ENCODE measurements around the gene TAF4. TPM values are rescaled to one million over a fixed set of nuclear protein-coding genes. Genes with fewer than 3 reads are reported as not detected.

TAF4 gene
- total RNA-seq, 1 donor from 2014 or later, result 20.0 TPM

DNA sequence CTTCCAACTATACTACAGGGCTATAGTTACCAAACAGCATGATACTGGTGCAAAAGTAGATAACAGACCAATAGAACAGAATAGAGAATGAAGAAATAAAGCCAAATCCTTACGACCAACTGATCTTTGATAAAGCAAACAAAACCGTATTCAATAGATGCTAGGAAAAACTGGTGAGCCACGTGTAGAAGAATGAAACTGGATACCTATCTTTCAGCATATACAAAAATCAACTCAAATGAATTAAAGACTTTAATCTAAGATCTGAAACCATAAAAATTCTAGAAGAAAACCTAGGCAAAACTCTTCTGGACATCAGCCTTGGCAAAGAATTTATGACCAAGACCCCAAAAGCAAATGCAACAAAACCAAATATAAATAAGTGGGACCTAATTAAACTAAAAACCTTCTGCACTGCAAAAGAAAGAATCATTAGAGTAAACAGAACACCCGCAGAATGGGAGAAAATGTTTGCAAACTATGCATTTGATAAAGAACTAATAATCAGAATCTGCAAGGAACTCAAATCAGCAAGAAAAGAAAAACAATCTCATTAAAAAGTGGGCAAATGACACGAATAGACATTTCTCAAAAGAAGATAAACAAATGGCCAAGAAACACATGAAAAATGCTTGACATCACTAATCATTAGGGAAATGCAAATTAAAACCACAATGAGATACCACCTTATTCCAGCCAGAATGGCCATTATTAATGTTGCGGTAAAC, 109.8 kb downstream of the TAF4 start:
- no peak for DNase-seq
- H3K27ac Mint-ChIP-seq (ENCODE audit: unreplicated experiment), result no peak overlapping the region
- H3K9me3 Mint-ChIP-seq (ENCODE audit: unreplicated experiment), result peaks cover 3% of the 10 kb centered on the region
- H3K36me3 Mint-ChIP-seq (ENCODE audit: unreplicated experiment), result peaks cover 4% of the 10 kb centered on the region
- H3K27me3 Mint-ChIP-seq (ENCODE audit: unreplicated experiment), result no peaks in the 10 kb centered on the region
- peaks cover 6% of the 10 kb centered on the region for H3K4me1 Mint-ChIP-seq (ENCODE audit: low read depth, unreplicated experiment)
- H3K4me3 Mint-ChIP-seq (ENCODE audit: unreplicated experiment), result no peak overlapping the region
- TF ChIP-seq, protein P1, sequence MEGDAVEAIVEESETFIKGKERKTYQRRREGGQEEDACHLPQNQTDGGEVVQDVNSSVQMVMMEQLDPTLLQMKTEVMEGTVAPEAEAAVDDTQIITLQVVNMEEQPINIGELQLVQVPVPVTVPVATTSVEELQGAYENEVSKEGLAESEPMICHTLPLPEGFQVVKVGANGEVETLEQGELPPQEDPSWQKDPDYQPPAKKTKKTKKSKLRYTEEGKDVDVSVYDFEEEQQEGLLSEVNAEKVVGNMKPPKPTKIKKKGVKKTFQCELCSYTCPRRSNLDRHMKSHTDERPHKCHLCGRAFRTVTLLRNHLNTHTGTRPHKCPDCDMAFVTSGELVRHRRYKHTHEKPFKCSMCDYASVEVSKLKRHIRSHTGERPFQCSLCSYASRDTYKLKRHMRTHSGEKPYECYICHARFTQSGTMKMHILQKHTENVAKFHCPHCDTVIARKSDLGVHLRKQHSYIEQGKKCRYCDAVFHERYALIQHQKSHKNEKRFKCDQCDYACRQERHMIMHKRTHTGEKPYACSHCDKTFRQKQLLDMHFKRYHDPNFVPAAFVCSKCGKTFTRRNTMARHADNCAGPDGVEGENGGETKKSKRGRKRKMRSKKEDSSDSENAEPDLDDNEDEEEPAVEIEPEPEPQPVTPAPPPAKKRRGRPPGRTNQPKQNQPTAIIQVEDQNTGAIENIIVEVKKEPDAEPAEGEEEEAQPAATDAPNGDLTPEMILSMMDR (IDR thresholded peaks at IDR 0.05; ENCODE audit: partially characterized antibody, unreplicated experiment), result no peak

DNA sequence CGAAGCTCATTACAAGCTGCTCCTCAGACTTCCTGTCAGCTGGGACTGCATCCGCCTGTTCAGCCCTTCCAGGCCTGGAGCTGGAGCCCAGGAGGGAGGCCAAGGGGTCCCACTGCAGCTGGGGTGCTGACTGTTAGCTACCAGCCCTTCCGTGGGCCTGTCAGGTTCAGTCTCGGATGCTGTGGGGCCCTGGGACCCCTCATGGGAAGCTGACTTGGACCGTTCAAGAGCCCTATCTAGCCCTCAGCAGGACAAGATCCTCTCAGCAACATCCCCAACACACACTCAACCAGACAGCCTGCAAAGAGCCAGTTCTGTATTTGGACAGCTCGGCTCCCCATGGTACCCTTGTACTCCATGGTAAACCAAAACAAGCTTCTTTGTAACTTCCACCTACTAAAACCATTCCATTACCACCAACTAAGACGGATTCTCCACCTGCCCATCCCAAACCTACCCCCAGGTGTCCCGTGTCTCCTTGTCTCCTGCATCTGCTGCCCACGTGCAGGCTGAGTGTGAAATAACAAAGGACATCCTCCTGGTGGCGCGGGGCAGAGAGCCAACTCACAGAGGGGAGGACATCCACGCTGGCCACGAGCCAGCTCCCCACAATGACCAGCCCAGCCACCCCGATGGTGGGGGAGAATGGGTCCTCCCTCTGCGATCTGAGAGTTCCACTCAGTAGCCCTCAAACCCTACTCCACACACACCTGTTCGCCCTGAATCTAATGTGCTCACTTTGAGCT, 111.2 kb downstream of the TAF4 start:
- no peak for DNase-seq
- Mint-ChIP-seq H3K27me3 (ENCODE audit: unreplicated experiment) (peaks cover 2% of the 10 kb centered on the region), H3K4me3 (ENCODE audit: unreplicated experiment) (no peak overlapping the region), H3K27ac (ENCODE audit: unreplicated experiment) (no peak overlapping the region), H3K36me3 (ENCODE audit: unreplicated experiment) (peaks cover 4% of the 10 kb centered on the region), H3K4me1 (ENCODE audit: low read depth, unreplicated experiment) (peaks cover 9% of the 10 kb centered on the region), H3K9me3 (ENCODE audit: unreplicated experiment) (peaks cover 3% of the 10 kb centered on the region)
- TF ChIP-seq, protein P1 (IDR thresholded peaks at IDR 0.05; ENCODE audit: partially characterized antibody, unreplicated experiment), result no peak

DNA sequence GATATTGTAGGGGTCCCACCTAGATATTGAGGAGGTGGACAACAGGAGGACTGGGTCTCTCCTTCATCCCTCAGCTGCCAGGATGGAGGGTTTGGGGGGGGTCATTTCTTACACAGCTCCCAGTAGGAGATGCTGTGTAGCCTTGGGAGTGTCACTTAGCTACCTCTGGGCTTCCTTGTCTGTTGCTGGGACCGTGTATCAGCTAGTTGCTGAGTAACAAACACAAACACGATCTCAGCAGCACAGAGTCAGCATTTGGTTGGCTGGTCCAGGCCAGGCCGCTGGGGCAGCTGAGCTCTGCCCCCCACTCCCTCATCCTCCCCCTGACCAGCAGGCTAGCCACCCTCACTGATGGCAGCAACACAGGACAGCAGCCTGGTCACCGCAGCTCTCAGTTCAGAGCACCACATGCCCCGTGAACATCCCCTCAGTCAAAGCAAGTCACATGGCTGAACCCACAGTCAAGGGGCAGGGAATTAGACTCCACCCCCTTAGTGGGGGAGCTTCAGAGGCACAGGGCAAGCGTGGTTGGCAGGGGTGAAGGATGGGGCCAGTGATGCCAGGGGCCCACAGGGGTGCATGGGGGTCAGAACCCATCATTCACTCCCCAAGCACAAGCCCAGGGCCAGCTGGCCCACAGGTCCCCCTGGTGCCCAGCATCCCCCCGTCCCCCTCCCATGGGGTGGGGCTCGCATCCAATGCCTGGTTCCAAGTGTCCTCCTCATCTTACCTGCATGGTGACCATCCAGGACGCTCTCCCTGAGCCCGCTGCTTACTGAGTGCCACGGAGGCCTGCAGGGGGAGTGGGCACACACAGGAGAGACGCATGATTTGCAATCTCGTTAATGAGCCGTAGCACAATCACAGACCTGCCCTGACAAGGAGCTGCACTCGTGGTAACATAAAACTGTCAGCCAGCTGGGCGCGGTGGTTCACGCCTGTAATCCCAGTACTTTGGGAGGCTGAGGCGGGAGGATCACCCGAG, 112.4 kb downstream of the TAF4 start:
- TF ChIP-seq, protein P1 (IDR thresholded peaks at IDR 0.05; ENCODE audit: partially characterized antibody, unreplicated experiment), result no peak
- Mint-ChIP-seq H3K27ac (ENCODE audit: unreplicated experiment) (no peak overlapping the region), H3K27me3 (ENCODE audit: unreplicated experiment) (peaks cover 4% of the 10 kb centered on the region), H3K9me3 (ENCODE audit: unreplicated experiment) (peaks cover 6% of the 10 kb centered on the region), H3K4me3 (ENCODE audit: unreplicated experiment) (no peak overlapping the region), H3K4me1 (ENCODE audit: low read depth, unreplicated experiment) (peaks cover 9% of the 10 kb centered on the region), H3K36me3 (ENCODE audit: unreplicated experiment) (peaks cover 4% of the 10 kb centered on the region)
- DNase-seq, result no peak

DNA sequence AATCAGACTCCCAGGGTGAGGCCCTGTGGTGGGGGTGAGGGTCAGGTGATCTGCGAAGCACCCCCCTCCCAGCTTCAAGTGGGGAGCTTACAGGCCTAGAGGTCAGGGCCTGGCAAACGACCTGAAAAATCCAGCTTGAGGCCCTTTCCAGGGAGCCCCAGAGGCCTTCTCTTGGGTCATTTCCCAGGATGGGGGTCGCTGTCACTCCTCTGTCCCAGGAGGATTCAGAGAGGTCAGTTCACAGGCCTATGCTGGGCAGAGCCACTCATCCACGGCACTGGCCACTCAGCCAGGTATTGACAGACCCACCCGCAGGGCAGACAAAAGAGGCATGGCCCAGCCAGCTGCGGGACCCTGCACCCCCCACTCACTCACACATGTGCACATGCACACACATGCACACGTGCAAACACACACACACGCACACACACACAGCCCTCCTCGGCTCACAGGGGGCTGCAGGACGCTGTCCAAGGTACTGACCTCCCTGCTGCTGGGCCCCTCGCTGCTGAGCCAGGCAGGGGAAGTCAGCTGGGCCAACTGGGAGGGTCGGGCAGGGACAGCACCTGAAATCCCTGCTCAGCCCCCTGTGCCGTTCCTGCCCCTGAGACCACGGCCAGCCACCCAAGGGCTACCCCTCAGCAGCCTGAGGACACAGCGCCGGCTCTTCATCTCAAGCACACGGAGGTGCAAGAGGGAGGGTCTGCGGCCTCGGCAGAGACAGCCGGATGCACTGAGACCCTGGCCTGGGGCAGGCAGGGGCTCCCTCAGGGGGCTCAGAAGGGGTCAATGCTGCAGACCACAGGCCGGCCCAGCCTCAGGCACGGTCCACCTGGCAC, 113.8 kb downstream of the TAF4 start:
- peaks cover 4% of the 10 kb centered on the region for H3K27me3 Mint-ChIP-seq (ENCODE audit: unreplicated experiment)
- TF ChIP-seq, protein P1 (IDR thresholded peaks at IDR 0.05; ENCODE audit: partially characterized antibody, unreplicated experiment), result no peak
- no peak overlapping the region for H3K27ac Mint-ChIP-seq (ENCODE audit: unreplicated experiment)
- peaks cover 6% of the 10 kb centered on the region for H3K9me3 Mint-ChIP-seq (ENCODE audit: unreplicated experiment)
- no peak overlapping the region for H3K4me3 Mint-ChIP-seq (ENCODE audit: unreplicated experiment)
- peaks cover 9% of the 10 kb centered on the region for H3K4me1 Mint-ChIP-seq (ENCODE audit: low read depth, unreplicated experiment)
- H3K36me3 Mint-ChIP-seq (ENCODE audit: unreplicated experiment), result peaks cover 4% of the 10 kb centered on the region
- DNase-seq, result no peak
